ENCODE results near the gene LSAMP. TPM values are rescaled to one million over a fixed set of nuclear protein-coding genes. Genes with fewer than 3 reads are reported as not detected.

Gene LSAMP
- total and polyA plus RNA-seq, 9 of the 15 experiments (the other 6 are each of a cell fraction or from before 2014, with no cell fraction given): 0.09 to 0.11 TPM; not detected in 7

- WGBS (ENCODE audit: insufficient coverage, low coverage, missing lambda C conversion rate): 0% methylated on average over 1 of the region's 2 CpGs
- TF ChIP-seq RFX1 (IDR thresholded peaks at IDR 0.05) (no peak), C11orf30 (IDR thresholded peaks at IDR 0.05; ENCODE audit: low read depth) (no peak), CREM (IDR thresholded peaks at IDR 0.05; ENCODE audit: low read depth) (no peak), GTF2F1 (IDR thresholded peaks at IDR 0.05; ENCODE audit: low read depth, low read length) (no peak)
- H3K36me3 ChIP-seq (ENCODE audit: control insufficient read depth, insufficient read depth, low read length): no peaks in the 10 kb centered on the region
- no peak overlapping the region for H3K9ac ChIP-seq (ENCODE audit: insufficient read depth in 1 of 2, low read depth in 2 of 2, low read length in 2 of 2)
- no peak for DNase-seq (ENCODE audit: extremely low read depth in 1 of 4, low spot score in 3 of 4)
- no peaks in the 10 kb centered on the region for H4K20me1 ChIP-seq (replicated peaks; ENCODE audit: control insufficient read depth, insufficient read depth, low read length)
- in situ Hi-C loops (cut with MboI) (no loop called here), intact Hi-C loops (cut with micrococcal nuclease) (no loop called here)
- H3K4me2 ChIP-seq (ENCODE audit: insufficient read depth, low read length): no peak overlapping the region
- no peak overlapping the region for H3K4me3 ChIP-seq
- ChIA-PET POLR2A (no interaction called here), CTCF (ENCODE audit: low intra/inter-chr PET ratio) (no interaction called here)
- FAIRE-seq: no peak
- H3K9me3 ChIP-seq (replicated peaks; ENCODE audit: control insufficient read depth, insufficient read depth, low read depth, low read length): no peaks in the 10 kb centered on the region
- no peaks in the 10 kb centered on the region for H3K79me2 ChIP-seq (ENCODE audit: control insufficient read depth, insufficient read depth, low read length)
- H3K27me3 ChIP-seq (ENCODE audit: control insufficient read depth in 2 of 2, insufficient read depth in 2 of 2, low read length in 2 of 2): no peaks in the 10 kb centered on the region
- BruUV-seq (replicated peaks): no TSS peak
- H3K27ac ChIP-seq (ENCODE audit: extremely low read depth, low read depth, low read length): no peak overlapping the region
- no peak for ATAC-seq
- H3K4me1 ChIP-seq (replicated peaks in 1 of 2; ENCODE audit: control insufficient read depth in 2 of 2, insufficient read depth in 2 of 2, low read length in 2 of 2): no peaks in the 10 kb centered on the region
- H2AFZ ChIP-seq (ENCODE audit: low read depth, low read length): no peak overlapping the region
- no peaks in the 10 kb centered on the region for H3K9me1 ChIP-seq (ENCODE audit: control insufficient read depth, insufficient read depth, low read length)
These were observed 1.1 kb downstream of the LSAMP start for GRCh38 chr3:116444115-116444747.

- 0% methylated on average over 2 of the region's 4 CpGs for WGBS (ENCODE audit: insufficient coverage, low coverage, missing lambda C conversion rate)
- H3K9me3 ChIP-seq (replicated peaks; ENCODE audit: control insufficient read depth, insufficient read depth, low read depth, low read length): no peaks in the 10 kb centered on the region
- no peak for ATAC-seq
- H3K27ac ChIP-seq (ENCODE audit: extremely low read depth, low read depth, low read length): no peak overlapping the region
- BruUV-seq (replicated peaks): no TSS peak
- FAIRE-seq: no peak
- no peaks in the 10 kb centered on the region for H3K79me2 ChIP-seq (ENCODE audit: control insufficient read depth, insufficient read depth, low read length)
- H3K4me3 ChIP-seq: no peak overlapping the region
- CTCF ChIA-PET (ENCODE audit: low intra/inter-chr PET ratio): no interaction called here
- H3K27me3 ChIP-seq (ENCODE audit: control insufficient read depth in 2 of 2, insufficient read depth in 2 of 2, low read length in 2 of 2): no peaks in the 10 kb centered on the region
- POLR2A ChIA-PET: no interaction called here
- in situ Hi-C loops (cut with MboI): no loop called here
- no peak overlapping the region for H3K4me2 ChIP-seq (ENCODE audit: insufficient read depth, low read length)
- no peak overlapping the region for H2AFZ ChIP-seq (ENCODE audit: low read depth, low read length)
- H3K9ac ChIP-seq (ENCODE audit: insufficient read depth in 1 of 2, low read depth in 2 of 2, low read length in 2 of 2): no peak overlapping the region
- H3K36me3 ChIP-seq (ENCODE audit: control insufficient read depth, insufficient read depth, low read length): no peaks in the 10 kb centered on the region
- DNase-seq (ENCODE audit: extremely low read depth in 1 of 4, low spot score in 3 of 4): no peak
- H3K4me1 ChIP-seq (replicated peaks in 1 of 2; ENCODE audit: control insufficient read depth in 2 of 2, insufficient read depth in 2 of 2, low read length in 2 of 2): no peaks in the 10 kb centered on the region
- no peaks in the 10 kb centered on the region for H3K9me1 ChIP-seq (ENCODE audit: control insufficient read depth, insufficient read depth, low read length)
- intact Hi-C loops (cut with micrococcal nuclease): no loop called here
- TF ChIP-seq SMARCA4 (IDR thresholded peaks at IDR 0.05) (no peak), FOSL1 (tag; conservative IDR thresholded peaks at IDR 0.05) (no peak), NFYB (IDR thresholded peaks at IDR 0.05; ENCODE audit: extremely low read depth, insufficient read length) (no peak)
- H4K20me1 ChIP-seq (replicated peaks; ENCODE audit: control insufficient read depth, insufficient read depth, low read length): no peaks in the 10 kb centered on the region
These were observed 2.1 kb downstream of the LSAMP start for GRCh38 chr3:116443191-116443661.
